ENCODE measurements around the gene KMT2C. TPM values are rescaled to one million over a fixed set of nuclear protein-coding genes. Genes with fewer than 3 reads are reported as not detected.

KMT2C gene
- total and polyA plus RNA-seq, 4 donors = 28.3 to 74.3 (median 51.9) TPM

DNA sequence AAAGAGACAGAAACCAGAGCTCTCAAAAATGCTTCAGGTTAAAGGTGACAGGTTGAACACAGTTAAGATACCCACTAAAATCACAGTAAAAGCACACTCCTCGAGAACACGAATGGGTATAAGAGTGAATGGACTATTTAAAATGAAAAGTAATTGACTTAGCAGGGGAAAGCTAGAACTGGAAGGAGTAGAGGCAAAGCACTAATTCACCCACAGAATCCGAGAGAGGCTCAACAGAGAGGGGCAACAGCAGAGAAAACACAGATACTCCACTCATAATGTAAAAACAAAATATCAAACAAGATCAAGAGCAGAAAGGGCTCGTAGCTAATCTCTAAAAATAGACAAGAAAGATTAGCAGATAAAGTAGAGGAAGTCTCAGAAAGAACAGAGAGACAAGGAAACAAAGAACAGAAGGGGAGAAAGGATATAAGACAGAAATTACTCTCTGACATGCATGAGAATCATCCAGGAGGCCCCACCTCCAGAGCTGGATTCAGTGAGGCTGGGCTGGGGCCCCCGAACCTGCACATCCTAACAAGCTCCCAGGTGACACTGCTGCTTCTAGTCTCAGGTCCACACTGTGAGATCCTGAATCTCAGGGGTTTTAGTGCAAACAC is 292.7 kb downstream of the KMT2C start:
- Histone ChIP-seq H3K36me3 (ENCODE audit: control insufficient read depth, insufficient read depth, low read length) (peaks cover 43% of the 10 kb centered on the region), H3K4me3 (ENCODE audit: low read depth, low read length) (no peak overlapping the region), H3K27me3 (ENCODE audit: control insufficient read depth, insufficient read depth, low read length) (no peaks in the 10 kb centered on the region), H3K4me1 (ENCODE audit: control insufficient read depth, insufficient read depth, low read length) (peaks cover 4% of the 10 kb centered on the region), H3K27ac (ENCODE audit: low read depth, low read length) (no peak overlapping the region), H3K9me3 (ENCODE audit: control insufficient read depth, insufficient read depth, low read length) (no peaks in the 10 kb centered on the region)
- WGBS (ENCODE audit: insufficient coverage) = no CpG with 5 or more reads among the region's 5 CpGs
- DNase-seq (ENCODE audit: low read depth in 4 of 6, low spot score in 6 of 6) = no peak

- no peak for DNase-seq (ENCODE audit: low read depth in 4 of 6, low spot score in 6 of 6)
- Histone ChIP-seq H3K4me1 (ENCODE audit: control insufficient read depth, insufficient read depth, low read length) (peaks cover 25% of the 10 kb centered on the region), H3K27ac (ENCODE audit: low read depth, low read length) (no peak overlapping the region), H3K9me3 (ENCODE audit: control insufficient read depth, insufficient read depth, low read length) (no peaks in the 10 kb centered on the region), H3K36me3 (ENCODE audit: control insufficient read depth, insufficient read depth, low read length) (peaks cover 34% of the 10 kb centered on the region), H3K27me3 (ENCODE audit: control insufficient read depth, insufficient read depth, low read length) (no peaks in the 10 kb centered on the region), H3K4me3 (ENCODE audit: low read depth, low read length) (no peak overlapping the region)
- 100% methylated on average over 2 of the region's 2 CpGs for WGBS (ENCODE audit: insufficient coverage)
These were observed 295.2 kb downstream of the KMT2C start for GRCh38 chr7:152140560-152140959.

DNA sequence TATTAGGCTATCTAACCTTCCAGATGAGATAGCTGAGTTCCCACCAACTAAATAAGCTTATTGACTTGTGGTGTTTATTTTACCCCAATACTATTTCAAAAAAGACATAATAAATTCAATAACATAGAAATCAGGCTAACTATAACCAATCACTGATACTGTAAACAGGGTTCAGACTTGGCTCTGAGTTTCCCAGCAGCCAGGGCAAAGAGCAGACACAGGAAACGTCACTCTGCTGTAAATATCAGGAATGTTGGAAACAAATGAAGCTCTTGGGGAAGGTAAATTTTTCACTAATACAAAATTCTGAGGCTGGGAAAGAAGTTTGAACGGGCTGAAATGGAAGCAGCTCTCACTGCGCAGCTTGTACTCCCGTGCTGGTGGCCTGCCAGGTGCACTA is 295.7 kb downstream of the KMT2C start:
- peaks cover 34% of the 10 kb centered on the region for H3K36me3 ChIP-seq (ENCODE audit: control insufficient read depth, insufficient read depth, low read length)
- no CpG with 5 or more reads among the region's 4 CpGs for WGBS (ENCODE audit: insufficient coverage)
- H3K27me3 ChIP-seq (ENCODE audit: control insufficient read depth, insufficient read depth, low read length) = no peaks in the 10 kb centered on the region
- no peaks in the 10 kb centered on the region for H3K9me3 ChIP-seq (ENCODE audit: control insufficient read depth, insufficient read depth, low read length)
- DNase-seq (ENCODE audit: low read depth in 4 of 6, low spot score in 6 of 6) = no peak
- H3K27ac ChIP-seq (ENCODE audit: low read depth, low read length) = no peak overlapping the region
- H3K4me3 ChIP-seq (ENCODE audit: low read depth, low read length) = no peak overlapping the region
- H3K4me1 ChIP-seq (ENCODE audit: control insufficient read depth, insufficient read depth, low read length) = peaks cover 25% of the 10 kb centered on the region

DNA sequence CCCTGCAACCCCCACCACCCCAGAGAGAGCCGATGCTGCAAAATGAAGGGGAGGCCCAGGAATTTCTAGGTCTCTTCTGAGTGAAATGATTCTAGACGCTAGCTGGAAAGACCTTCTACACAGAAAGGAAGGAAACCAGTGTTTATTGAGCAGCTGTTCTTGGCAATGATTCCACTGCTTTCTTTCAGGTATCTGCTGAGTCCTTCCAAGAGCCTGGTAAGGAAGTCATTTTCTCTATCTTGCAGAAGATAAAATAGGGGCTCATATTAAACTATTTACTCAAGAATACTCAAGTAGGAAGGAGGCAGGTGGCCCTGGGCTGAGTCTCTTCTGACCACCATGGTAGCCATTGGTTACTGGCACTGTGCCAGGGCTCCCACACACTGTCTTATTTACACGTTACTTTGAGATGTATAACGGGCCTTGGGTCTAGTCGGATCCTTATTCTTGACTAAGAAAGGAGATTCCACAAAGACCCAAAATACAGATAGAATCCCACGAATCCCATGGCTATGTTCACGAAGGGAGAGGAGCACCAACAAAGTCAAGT is 298.3 kb downstream of the KMT2C start:
- H3K4me3 ChIP-seq (ENCODE audit: low read depth, low read length) = no peak overlapping the region
- no peaks in the 10 kb centered on the region for H3K27me3 ChIP-seq (ENCODE audit: control insufficient read depth, insufficient read depth, low read length)
- peak in 2 of 6 donors; percentile 25 to 44 for DNase-seq (ENCODE audit: low read depth in 4 of 6, low spot score in 6 of 6)
- WGBS (ENCODE audit: insufficient coverage) = 35% methylated on average over 3 of the region's 7 CpGs
- no peaks in the 10 kb centered on the region for H3K9me3 ChIP-seq (ENCODE audit: control insufficient read depth, insufficient read depth, low read length)
- H3K27ac ChIP-seq (ENCODE audit: low read depth, low read length) = peak overlapping the region; percentile 80
- peaks cover 43% of the 10 kb centered on the region for H3K36me3 ChIP-seq (ENCODE audit: control insufficient read depth, insufficient read depth, low read length)
- peaks cover 34% of the 10 kb centered on the region for H3K4me1 ChIP-seq (ENCODE audit: control insufficient read depth, insufficient read depth, low read length)

GRCh38 chr7:152136686-152137085 is 299.1 kb downstream of the KMT2C start:
- H3K36me3 ChIP-seq (ENCODE audit: control insufficient read depth, insufficient read depth, low read length) = peaks cover 49% of the 10 kb centered on the region
- peak in 4 of 6 donors; percentile 22 to 77 (median 46) for DNase-seq (ENCODE audit: low read depth in 4 of 6, low spot score in 6 of 6)
- peak overlapping the region; percentile 80 for H3K27ac ChIP-seq (ENCODE audit: low read depth, low read length)
- H3K4me3 ChIP-seq (ENCODE audit: low read depth, low read length) = peak overlapping the region; percentile 6
- peaks cover 34% of the 10 kb centered on the region for H3K4me1 ChIP-seq (ENCODE audit: control insufficient read depth, insufficient read depth, low read length)
- 8% methylated on average over 7 of the region's 9 CpGs for WGBS (ENCODE audit: insufficient coverage)
- no peaks in the 10 kb centered on the region for H3K9me3 ChIP-seq (ENCODE audit: control insufficient read depth, insufficient read depth, low read length)
- H3K27me3 ChIP-seq (ENCODE audit: control insufficient read depth, insufficient read depth, low read length) = no peaks in the 10 kb centered on the region

DNA sequence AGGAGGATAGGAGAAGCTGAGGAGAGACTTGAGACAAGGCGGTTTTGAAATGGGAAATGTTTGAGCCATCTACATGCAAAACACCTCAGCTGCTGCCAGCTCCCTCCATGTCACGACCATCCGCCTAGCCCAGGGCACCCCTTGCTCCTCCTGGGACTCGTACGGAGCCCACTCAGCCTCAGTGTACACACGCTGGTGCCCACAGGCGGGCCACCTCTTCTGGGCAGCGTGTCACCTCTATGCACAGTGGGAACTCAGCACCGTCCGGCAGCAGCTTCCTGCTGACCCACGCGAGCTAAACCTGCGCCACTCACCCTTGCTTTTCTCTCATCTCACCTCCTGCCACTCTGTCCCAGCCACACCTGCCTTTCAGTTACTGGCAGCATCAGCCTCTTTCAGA is 302.0 kb downstream of the KMT2C start:
- 96% methylated on average over 12 of the region's 13 CpGs for WGBS (ENCODE audit: insufficient coverage)
- Histone ChIP-seq H3K27me3 (ENCODE audit: control insufficient read depth, insufficient read depth, low read length) (no peaks in the 10 kb centered on the region), H3K36me3 (ENCODE audit: control insufficient read depth, insufficient read depth, low read length) (peaks cover 49% of the 10 kb centered on the region), H3K4me3 (ENCODE audit: low read depth, low read length) (no peak overlapping the region), H3K9me3 (ENCODE audit: control insufficient read depth, insufficient read depth, low read length) (peaks cover 2% of the 10 kb centered on the region), H3K27ac (ENCODE audit: low read depth, low read length) (no peak overlapping the region), H3K4me1 (ENCODE audit: control insufficient read depth, insufficient read depth, low read length) (peaks cover 34% of the 10 kb centered on the region)
- DNase-seq (ENCODE audit: low read depth in 4 of 6, low spot score in 6 of 6) = no peak

GRCh38 chr7:152132812-152133211 is 303.0 kb downstream of the KMT2C start:
- Histone ChIP-seq H3K36me3 (ENCODE audit: control insufficient read depth, insufficient read depth, low read length) (peaks cover 50% of the 10 kb centered on the region), H3K9me3 (ENCODE audit: control insufficient read depth, insufficient read depth, low read length) (peaks cover 2% of the 10 kb centered on the region), H3K27me3 (ENCODE audit: control insufficient read depth, insufficient read depth, low read length) (no peaks in the 10 kb centered on the region), H3K4me3 (ENCODE audit: low read depth, low read length) (no peak overlapping the region), H3K4me1 (ENCODE audit: control insufficient read depth, insufficient read depth, low read length) (peaks cover 27% of the 10 kb centered on the region), H3K27ac (ENCODE audit: low read depth, low read length) (no peak overlapping the region)
- 69% methylated on average over 2 of the region's 5 CpGs for WGBS (ENCODE audit: insufficient coverage)
- DNase-seq (ENCODE audit: low read depth in 4 of 6, low spot score in 6 of 6) = no peak

- Histone ChIP-seq H3K36me3 (ENCODE audit: control insufficient read depth, insufficient read depth, low read length) (peaks cover 56% of the 10 kb centered on the region), H3K4me1 (ENCODE audit: control insufficient read depth, insufficient read depth, low read length) (peaks cover 20% of the 10 kb centered on the region), H3K9me3 (ENCODE audit: control insufficient read depth, insufficient read depth, low read length) (peaks cover 2% of the 10 kb centered on the region), H3K4me3 (ENCODE audit: low read depth, low read length) (no peak overlapping the region), H3K27me3 (ENCODE audit: control insufficient read depth, insufficient read depth, low read length) (no peaks in the 10 kb centered on the region), H3K27ac (ENCODE audit: low read depth, low read length) (no peak overlapping the region)
- no peak for DNase-seq (ENCODE audit: low read depth in 4 of 6, low spot score in 6 of 6)
- 93% methylated on average over 12 of the region's 12 CpGs for WGBS (ENCODE audit: insufficient coverage)
These were observed 303.8 kb downstream of the KMT2C start for GRCh38 chr7:152131981-152132494.

DNA sequence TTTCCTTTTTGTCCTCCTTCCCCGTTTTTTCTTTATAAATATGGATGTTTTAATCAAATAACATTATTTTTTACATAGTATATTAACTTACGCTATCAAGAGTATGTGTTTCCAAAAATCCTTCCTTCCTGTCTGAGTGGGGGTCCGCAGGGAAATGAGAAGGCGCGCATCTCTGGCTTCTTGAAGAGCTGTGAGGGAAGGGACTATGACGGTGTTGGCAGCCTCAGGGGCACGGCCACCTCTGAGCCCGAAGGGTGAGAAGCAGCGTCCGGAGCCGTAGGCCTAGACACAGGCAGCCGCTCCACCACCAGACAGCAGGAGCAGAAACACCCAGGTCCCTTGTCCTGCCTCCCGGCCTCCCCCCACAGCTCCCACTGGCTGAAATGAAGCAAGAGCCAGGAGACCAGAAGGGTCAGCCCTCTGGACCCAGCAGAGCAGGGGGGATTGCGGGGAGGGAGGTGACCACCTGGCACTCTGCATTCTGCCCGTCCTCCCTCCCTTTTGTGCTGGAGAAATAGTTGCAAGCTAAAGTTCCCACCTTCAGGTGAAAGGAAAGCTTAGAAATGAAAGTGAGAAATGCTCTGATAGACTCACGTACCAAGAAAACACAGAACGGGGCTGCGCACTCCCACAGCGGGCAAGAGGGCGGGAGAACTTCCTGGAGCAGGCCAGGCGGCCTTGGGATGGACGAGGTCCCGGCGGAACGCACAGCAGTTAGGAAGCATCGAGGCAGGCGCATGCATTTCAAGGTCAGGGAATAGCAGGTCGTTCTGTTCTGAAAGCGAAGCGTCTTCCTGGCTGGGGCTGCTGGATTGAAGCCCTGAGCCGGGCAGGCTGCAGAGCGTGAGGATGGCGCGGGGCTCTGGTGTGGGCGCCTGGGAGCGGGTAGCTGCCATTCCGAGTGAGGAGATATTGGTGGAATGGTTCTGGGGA is 304.9 kb downstream of the KMT2C start:
- Histone ChIP-seq H3K4me1 (ENCODE audit: control insufficient read depth, insufficient read depth, low read length) (peaks cover 9% of the 10 kb centered on the region), H3K27me3 (ENCODE audit: control insufficient read depth, insufficient read depth, low read length) (no peaks in the 10 kb centered on the region), H3K9me3 (ENCODE audit: control insufficient read depth, insufficient read depth, low read length) (peaks cover 2% of the 10 kb centered on the region), H3K27ac (ENCODE audit: low read depth, low read length) (no peak overlapping the region), H3K4me3 (ENCODE audit: low read depth, low read length) (no peak overlapping the region), H3K36me3 (ENCODE audit: control insufficient read depth, insufficient read depth, low read length) (peaks cover 63% of the 10 kb centered on the region)
- WGBS (ENCODE audit: insufficient coverage) = 97% methylated on average over 27 of the region's 37 CpGs
- DNase-seq (ENCODE audit: low read depth in 4 of 6, low spot score in 6 of 6) = no peak
